SKM-1 (cell line): ENCODE results near the gene CLDN9.

Source experiments
- DNase-seq: peaks from one replicate; lab custom pipeline; 2025; ENCODE audit not compliant: unreplicated experiment; lab: John Stamatoyannopoulos, UW

CLDN9 gene, protein sequence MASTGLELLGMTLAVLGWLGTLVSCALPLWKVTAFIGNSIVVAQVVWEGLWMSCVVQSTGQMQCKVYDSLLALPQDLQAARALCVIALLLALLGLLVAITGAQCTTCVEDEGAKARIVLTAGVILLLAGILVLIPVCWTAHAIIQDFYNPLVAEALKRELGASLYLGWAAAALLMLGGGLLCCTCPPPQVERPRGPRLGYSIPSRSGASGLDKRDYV

DNA sequence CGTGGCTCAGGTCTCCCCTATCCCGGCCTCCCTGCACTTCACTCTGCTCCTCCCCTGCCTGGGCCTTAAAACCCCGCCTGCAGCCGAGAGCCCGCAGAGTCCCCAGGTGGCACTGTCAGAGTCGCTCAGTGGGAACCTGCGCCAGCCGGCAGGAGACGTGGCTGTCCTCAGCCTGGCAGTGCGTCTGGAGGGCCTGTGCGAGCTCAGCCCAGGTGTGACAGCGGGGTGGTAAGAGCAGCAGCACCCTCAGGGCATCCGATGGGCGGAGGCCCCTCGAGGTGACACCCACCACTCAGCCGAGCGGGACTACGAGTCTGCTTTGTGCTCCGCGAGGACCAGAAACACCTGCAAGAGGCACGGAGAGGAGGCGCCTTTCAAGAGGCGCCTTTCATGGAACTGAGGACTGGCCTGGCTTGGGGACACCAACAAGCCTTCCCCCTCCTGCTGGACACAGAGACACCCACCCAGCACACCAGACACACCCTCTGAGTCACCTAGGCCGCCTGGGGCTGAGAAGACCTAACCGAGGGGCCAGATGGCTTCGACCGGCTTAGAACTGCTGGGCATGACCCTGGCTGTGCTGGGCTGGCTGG is at the start of gene CLDN9:
Gene CLDN9 (plus strand): TSS at position 96 of the 593 bp plus-strand sequence. CDS start 440 bp downstream, at position 536.
- no peak for DNase-seq

DNA sequence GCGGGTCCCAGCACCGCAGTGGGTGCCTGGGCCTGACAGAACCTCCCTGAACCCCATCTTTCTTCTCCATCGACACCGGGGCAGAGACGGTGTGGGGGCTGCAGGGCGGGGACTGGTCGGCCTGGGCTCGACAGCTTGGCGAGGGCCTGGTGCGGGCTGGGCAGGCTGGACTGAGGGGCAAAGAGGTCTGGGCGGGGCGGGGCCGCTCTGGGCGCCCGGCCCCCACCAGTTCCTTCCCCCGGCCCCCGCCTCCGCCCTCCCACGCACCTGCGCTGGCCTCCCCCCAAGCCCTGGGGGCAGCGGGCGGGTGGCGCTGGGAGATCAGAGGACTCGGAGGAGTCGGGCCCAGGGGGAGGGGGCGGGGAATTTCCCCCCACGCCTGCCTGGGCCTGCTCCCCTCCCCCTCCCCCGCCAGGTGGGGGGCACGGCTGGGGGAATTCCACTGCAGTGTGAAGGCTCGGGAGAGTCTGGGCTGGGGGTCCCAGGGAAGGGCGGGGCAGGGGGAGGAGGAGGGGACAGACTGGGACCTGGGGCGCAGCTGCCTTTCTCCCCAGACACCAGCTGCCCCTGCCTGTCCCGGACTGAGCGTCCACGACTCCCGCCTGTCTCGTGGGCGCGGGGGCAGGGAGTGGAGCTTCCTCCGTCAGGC is 49.5 kb upstream of the CLDN9 start:
- no peak for DNase-seq

DNA sequence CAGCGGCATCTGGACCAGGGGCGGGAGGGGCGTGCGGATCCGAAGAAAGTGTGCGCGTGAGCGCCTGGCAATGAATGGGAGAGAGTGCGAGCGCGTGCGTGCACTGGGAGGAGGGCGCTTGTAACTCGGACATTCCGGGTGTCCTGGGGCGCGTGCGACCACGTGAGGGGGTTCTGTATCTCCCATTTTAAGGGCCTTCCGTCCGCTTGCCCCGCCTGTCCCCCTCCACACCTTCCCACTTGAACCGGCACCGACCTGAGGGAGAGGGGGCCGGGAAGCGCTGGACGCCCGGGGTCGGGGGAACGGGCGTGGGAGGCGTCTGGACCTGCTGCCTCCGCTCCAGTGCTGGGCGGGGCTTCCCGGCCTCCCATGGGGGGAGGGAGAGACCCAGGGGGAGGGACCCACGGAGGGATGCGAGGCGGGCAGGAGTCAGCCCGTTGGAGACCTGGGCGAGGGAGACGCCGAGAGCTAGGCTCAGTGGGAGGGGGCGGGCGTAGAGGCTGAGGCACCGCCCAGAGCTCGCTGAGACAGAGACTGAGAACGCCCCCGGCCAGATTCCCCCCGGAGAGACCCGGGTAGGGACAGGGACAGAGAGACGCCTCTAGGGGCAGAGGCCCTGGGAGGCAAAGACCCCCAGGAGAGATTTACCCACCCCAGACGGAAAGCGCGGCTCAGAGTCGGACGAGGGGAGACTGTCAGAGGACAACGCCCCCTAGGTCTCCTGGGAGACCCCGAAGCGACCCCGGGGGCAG is 48.8 kb upstream of the CLDN9 start, which contains the start of gene KREMEN2:
Gene KREMEN2 (plus strand): TSS at position 553 of the 752 bp plus-strand sequence. CDS start 246 bp downstream, outside the sequence.
- peak; percentile 31 for DNase-seq

DNA sequence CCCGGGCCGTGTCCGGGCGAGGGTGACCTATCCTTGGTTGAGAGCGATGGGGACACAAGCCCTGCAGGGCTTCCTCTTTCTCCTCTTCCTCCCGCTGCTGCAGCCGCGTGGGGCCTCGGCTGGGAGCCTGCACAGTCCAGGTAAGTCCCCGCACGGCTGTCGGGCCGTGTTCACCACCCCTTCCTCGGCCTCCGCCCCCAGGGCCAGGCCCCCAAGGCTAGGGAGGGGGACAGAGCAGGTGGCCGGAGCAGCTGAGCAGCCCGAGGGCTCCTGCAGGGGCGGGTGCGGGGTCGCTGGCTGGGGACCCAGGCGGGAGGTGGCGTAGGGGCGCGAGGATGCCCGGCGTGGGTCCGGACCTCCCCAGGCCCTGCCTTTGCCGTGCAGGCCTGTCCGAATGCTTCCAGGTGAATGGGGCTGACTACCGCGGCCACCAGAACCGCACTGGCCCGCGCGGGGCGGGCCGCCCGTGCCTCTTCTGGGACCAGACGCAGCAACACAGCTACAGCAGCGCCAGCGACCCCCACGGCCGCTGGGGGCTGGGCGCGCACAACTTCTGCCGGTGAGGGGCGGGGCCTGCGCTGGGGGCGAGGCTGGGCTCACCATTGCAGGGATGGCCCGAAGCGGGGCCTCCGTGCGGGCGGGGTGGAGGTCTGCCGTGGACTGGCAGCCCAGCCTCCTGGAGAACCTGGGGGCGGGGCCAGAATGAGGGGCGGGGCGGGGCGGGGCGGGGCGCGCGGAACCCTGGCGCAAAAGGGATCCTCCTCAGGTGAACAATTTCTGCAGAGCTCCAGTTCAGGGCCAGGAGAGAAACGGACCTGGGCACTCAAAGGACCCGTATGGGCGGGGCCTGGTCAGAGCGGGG is 48.0 kb upstream of the CLDN9 start:
- peak; percentile 90 for DNase-seq

DNA sequence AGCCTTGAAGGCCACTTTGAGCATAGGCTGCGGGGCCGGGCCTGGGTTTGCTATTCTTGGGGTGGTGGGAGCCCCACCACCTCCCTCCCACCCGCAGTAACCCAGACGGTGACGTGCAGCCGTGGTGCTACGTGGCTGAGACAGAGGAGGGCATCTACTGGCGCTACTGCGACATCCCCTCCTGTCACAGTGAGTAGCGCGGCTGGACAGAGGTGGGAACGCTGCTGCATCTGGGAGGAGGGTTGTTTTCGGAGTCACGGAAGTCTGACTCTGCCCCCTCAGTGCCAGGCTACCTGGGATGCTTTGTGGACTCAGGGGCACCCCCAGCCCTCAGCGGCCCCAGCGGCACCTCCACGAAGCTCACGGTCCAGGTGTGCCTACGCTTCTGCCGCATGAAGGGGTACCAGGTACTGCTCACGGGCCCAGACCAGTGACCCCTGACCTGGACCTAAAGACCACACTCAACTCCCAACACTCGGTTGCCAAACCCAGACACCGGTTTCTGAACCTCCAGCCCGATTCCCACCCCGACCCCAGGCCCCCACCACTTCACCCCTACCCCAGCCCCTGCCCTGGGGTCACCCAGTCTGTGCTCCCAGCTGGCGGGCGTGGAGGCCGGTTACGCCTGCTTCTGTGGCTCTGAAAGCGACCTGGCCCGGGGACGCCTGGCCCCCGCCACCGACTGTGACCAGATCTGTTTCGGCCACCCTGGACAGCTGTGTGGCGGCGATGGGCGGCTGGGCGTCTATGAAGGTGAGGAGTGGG is 46.5 kb upstream of the CLDN9 start:
- no peak for DNase-seq

DNA sequence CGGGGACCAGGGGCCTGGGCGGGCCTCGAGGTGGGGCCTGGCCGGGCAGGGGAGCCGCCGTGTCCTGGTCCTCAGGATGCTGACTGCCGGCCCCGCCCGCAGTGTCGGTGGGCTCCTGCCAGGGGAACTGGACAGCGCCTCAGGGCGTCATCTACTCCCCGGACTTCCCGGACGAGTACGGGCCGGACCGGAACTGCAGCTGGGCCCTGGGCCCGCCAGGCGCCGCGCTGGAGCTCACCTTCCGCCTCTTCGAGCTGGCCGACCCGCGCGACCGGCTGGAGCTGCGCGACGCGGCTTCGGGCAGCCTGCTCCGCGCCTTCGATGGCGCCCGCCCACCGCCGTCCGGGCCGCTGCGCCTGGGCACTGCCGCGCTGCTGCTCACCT is 45.9 kb upstream of the CLDN9 start:
- no peak for DNase-seq

DNA sequence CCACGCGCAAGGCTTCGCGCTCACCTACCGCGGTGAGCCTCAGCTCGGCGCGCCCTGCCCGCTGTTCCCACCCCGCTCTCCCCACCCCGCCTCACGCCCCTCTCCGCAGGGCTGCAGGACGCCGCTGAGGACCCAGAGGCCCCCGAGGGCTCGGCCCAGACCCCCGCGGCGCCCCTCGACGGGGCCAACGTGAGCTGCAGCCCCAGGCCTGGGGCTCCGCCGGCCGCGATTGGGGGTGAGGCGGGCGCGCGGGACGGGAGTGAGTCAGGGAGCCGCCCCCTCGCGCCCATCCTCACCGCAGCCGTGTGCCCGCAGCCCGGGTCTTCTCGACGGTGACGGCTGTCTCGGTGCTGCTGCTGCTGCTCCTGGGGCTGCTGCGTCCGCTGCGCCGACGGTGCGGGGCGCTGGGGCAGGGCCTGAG is 45.5 kb upstream of the CLDN9 start:
- no peak for DNase-seq

DNA sequence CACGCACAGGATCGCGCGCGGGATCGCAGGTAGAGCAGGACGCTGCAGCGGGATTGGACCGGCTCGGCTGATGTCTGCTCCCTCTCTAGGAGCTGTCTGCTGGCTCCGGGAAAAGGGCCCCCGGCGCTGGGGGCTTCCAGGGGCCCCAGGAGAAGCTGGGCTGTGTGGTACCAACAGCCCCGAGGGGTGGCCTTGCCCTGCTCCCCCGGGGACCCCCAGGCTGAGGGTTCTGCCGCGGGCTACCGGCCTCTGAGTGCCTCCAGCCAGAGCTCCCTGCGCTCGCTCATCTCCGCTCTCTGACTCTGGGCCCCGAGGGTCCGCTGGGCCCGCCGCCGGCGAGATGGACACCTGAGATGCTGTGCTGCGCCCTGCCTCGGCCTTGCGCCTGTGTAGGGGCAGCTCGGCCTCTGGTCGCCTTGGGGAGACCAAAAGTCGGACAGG is 45.0 kb upstream of the CLDN9 start:
- DNase-seq: no peak

DNA sequence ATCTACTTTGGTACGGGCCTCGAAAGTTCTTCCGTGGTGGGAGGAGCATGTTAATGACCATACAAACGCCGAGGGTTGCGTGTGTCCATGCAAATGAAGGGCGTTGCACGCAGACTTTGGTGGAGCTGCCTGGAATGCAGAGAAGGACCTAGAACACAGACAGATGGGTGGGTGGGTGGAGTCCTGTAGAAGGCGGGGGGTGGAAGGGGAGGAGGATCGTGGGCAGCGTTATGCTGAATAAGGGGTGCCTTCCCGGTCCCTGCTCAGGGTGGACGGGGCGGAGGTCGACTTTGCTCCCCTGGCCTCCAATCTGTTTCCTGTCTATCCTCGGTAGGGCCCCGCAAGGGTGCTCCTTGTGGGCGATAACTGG is 44.4 kb upstream of the CLDN9 start:
- no peak for DNase-seq

DNA sequence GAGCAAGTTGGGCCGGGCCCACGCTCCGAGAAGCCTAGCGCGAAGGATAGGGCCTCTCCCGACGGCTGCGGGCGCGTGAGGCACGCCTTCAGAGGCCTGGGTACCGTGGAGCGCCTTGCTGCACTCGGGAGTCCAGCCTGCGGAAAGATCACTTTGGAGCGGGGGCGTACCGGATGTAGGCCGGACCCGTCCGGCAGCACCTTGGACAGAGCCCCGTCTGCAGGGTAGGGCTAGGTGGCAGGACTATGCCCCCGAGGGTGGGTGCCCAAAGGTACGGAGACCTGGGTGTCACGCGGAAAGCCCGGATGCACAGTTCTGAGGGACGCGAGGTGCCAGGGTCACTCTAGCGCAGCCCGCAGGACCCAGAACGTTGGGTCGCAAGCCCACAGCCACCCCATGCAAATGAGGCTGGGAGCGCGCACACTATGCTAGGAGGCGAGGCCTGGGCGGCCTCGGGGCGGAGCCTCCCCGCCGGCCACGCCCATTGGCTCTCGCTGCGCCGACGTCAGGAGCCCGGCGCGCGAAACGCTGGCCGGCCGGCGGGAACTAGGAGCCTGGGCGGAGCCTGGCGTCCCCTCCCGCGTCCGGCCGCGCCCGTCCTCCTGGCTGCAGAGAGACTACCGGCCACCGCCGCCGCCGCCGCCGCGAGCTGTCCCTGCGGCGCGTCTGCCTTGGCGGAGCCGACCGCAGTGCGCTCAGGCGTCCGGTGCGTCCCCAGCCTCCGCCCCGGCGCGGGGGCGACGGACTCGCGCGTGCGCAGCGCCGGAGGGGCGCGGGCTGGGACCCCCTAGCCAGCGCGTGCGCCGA is 43.8 kb upstream of the CLDN9 start, which contains the start of gene PAQR4:
Gene PAQR4 (plus strand): TSS at position 611 of the 807 bp plus-strand sequence. CDS start 327 bp downstream, outside the sequence.
- DNase-seq: peak; percentile 78

DNA sequence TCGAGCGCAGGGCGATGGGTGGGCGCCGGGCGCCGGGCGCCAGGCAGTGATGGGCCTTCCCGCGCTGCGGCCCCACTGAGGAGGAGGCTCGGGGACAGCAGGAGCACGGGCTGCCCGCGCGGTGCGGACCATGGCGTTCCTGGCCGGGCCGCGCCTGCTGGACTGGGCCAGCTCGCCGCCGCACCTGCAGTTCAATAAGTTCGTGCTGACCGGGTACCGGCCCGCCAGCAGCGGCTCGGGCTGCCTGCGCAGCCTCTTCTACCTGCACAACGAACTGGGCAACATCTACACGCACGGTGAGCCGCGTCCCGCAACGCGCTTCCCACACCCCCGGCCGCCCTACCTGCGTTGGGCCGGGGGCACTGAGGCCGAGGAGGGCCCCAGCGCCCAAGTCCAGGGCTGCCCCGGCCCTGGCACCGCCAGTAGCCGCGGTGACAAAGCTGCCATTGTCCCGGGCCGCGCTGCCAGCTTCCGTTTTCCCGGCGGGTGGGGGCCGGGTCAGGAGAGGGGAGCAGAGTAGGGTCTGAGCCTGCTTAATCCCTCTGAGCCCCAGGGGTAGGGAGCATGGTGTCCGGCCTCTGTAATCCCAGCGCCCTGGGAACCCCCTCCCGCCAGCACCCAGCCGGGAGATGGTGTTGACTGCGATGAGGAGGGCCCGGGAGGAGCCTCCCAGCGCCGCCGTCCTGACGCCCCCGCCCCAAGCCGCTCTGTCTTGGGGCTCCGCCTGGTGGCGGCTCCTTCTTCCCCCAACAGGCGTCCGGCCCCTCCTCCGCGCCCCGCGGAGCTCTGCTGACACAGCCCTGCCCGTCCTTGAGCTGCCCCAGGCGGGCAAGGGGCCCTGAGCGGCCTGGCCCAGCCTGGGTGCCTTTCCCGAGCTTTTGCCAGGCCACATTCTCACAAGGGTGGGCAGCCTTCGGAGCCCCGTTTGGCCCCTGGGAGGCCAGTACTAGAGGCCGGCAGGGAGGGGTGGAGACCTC is 42.9 kb upstream of the CLDN9 start:
- DNase-seq: peak; percentile 75

DNA sequence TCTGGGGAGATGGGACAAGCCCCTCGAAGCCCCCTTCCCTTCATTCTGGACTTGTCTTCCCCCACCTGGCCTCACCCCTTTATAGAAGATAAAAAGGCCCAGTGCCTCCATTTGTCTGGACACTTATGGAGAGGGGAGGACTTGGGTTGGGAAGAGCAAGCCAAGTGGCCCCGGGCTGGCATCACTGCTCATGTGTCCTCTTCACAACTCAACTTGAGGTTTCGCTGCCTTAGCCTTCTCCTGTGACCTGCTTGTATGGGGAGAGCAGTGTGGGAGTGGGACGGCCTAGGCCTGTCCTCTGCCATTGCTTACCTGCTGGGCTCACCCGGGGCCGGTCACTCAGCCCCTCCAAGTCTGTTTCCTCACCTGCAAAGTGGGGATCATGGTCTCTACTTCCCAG is 42.2 kb upstream of the CLDN9 start:
- DNase-seq: no peak

DNA sequence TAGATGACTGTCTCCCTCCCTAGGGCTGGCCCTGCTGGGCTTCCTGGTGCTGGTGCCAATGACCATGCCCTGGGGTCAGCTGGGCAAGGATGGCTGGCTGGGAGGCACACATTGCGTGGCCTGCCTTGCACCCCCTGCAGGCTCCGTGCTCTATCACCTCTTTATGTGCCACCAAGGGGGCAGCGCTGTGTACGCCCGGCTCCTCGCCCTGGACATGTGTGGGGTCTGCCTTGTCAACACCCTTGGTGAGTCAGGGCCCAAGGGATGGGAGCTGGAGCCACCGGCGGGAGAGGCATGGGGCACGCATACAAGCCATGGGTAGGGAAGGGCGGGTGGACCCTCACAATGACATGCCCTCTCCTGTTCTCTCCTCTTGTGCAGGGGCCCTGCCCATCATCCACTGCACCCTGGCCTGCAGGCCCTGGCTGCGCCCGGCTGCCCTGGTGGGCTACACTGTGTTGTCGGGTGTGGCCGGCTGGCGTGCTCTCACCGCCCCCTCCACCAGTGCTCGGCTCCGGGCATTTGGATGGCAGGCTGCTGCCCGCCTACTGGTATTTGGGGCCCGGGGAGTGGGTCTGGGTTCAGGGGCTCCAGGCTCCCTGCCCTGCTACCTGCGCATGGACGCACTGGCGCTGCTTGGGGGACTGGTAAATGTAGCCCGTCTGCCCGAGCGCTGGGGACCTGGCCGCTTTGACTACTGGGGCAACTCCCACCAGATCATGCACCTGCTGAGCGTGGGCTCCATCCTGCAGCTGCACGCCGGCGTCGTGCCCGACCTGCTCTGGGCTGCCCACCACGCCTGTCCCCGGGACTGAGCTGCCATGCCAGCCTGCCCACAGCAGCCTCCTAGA is 41.4 kb upstream of the CLDN9 start:
- no peak for DNase-seq

DNA sequence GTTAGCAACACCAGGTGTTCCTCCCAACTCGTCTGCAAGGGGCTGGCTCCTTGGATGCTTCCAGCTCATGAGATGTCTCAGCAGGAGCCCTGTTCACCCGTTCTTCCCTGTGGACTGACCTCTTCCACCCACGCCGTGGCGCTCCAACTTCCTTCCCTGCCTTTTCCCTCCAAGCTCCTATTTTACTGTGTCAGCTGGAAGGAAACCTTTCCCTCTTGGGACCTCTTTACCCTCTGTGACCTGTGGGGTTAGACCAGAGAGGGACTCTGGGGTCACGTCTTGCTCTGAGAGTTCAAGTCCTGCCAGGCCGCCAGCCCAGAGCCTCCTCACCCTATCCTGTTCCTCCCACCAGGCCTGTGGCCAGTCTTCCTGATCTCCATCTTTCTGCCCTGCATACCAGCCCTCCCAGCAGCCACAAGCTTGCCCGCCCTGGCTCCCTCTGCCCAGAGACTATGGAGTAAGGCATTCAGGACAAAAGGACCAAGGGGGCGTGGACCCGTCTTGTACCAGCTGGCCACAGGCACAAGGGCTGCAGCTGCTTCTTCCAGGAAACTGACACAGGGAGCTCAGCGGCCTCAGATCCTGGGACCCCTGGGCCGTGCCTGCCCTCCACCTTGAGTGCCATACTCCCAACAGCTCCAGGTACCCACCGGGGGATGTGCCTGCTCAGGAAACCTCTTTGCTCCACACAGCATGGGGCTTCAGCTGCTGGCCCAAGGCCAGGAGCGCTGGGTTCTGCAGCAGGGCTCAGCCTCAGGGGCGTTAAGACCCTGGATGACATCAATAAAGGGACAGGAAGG is 40.5 kb upstream of the CLDN9 start:
- DNase-seq: no peak

DNA sequence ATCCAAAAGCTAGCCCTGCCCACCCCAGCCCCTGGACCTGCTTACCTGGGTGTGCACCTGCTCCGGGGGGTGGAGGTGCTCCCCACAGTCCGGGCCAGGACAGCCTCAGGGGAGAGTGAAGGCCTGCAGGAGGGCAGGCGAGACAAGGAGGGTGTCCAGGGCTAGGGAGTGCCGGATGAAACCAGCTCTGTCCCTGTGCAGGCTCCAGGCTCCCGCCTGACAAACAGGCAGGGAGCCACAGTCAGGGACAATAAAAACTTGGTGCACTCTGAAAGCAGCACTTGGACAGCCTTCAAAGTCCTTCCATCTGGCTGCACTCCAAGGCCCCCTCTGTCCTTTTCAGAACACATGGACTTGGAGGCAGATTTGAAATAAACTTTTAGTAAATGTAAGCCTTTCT is 39.6 kb upstream of the CLDN9 start:
- DNase-seq: no peak
